Measurements from ENCODE around the gene NUBPL. TPM values are rescaled to one million over a fixed set of nuclear protein-coding genes. Genes with fewer than 3 reads are reported as not detected.
"Not testable (repeated sequence)": the region's sequence is repeated elsewhere in the genome, so short reads cannot be mapped to it uniquely, and the experiment has no call there.

NUBPL gene
- total RNA-seq, 1 experiment from 2014 or later = 4.4 TPM

DNA sequence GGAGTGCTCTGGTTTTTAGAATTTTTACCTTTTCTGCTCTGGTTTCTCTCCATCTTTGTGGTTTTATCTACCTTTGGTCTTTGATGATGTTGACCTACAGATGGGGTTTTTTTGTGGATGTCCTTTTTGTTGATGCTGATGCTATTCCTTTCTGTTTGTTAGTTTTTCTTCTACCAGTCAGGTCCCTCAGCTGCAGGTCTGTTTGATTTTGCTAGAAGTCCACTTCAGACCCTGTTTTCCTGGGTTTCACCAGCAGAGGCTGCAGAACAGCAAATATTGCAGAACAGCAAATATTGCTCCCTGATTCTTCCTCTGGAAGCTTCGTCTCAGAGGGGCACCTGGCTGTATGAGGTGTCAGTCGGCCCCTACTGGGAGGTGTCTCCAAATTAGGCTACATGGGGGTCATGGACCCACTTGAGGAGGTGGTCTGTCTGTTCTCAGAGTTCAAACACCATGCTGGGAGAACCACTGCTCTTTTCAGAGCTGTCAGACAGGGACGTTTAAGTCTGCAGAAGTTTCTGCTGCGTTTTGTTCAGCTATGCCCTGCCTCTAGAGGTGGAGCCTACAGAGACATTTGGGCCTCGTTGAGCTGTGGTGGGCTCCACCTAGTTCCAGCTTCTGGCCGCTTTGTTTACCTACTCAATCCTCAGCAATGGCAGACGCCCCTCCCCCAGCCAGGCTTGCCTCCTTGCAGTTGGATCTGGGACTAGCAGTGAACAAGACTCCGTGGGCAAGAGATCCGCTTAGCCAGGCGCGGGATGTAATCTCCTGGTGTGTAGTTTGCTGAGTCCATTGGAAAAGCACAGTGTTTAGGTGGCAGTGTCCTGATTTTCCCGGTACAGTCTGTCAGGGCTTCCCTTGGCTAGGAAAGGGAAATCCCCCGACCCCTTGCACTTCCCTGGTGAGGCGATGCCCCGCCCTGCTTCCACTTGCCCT lies 250.8 kb downstream of the NUBPL start:
- DNase-seq (ENCODE audit: low spot score) = not testable (repeated sequence)

DNA sequence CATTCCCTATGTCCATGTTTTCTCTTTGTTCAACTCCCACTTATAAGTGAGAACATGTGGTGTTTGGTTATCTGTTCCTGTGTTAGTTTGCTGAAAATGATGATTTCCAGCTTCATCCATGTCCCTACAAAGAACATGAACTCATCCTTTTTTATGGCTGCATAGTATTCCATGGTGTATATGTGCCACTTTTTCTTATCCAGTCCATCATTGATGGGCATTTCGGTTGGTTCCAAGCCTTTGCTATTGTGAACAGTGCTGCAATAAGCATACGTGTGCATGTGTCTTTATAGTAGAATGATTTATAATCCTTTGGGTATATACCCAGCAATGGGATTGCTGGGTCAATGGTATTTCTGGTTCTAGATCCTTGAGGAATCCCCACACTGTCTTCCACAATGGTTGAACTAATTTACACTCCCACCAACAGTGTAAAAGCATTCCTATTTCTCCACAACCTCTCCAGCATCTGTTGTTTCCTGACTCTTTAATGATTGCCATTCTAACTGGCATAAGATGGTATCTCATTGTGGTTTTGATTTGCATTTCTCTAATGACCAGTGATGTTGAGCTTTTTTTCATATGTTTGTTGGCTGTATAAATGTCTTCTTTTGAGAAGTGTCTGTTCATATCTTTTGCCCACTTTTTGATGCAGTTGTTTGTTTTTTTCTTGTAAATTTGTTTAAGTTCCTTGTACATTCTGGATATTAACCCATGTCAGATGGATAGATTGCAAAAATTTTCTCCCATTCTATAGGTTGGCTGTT lies 252.7 kb downstream of the NUBPL start:
- DNase-seq (ENCODE audit: low spot score) = not testable (repeated sequence)

DNA sequence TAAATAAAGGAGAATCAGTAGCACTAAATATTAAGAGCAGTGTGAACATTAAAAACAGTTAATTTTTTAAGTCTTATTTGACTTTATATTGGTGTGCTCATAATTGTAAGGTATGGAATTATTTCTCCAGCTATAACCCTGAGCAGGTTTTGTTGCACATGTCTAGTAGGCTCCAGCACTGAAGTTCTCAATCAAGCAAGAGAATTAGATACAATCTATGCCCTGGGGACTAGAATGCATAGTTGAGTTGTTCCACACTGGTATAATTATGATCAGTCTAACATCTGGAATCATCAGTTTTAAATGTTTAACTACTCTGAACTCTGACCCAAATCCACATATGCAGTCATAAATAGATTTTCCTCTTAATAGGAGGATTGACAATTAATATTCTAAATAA lies 258.1 kb downstream of the NUBPL start:
- DNase-seq (ENCODE audit: low spot score) = no peak

DNA sequence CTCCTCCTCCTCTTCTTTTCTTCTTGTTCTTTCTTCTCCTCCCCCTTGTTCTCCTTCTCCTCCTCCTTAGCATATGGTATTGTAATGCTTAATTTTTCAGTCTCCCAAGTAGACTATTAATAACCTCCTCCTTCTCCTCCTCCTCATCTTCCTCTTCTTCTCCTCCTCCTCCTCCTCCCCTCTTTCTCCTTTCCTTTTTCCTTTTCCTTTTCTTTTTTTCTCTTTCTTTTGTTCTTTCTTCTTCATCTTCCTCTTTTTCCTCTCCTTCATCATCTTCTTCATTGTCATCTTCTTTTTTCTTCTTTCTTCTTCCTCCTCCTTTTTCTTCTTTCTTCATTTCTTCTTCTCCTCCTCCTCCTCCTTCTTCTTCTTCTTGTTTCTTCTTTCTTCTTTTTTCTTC lies 264.3 kb downstream of the NUBPL start:
- DNase-seq (ENCODE audit: low spot score) = no peak

DNA sequence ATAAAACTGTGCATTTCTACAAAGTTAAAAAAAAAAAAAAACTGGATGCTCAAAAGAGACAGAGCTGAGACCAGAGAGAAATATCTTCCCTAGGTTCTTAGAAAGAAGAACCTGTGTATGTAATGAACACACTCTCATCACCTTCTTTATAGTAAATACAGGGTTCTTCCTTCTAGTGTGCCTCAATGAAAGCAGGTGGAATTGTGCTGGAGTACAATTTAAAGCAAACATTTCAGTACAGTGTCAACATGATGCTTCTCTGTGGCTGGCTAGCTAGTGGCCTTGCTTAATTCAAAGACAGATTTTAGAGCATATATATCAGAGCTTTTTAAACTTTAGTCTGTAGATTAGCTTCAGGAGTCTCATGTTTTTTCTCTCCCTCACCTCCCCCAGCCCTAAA lies 266.1 kb downstream of the NUBPL start:
- DNase-seq (ENCODE audit: low spot score) = no peak

DNA sequence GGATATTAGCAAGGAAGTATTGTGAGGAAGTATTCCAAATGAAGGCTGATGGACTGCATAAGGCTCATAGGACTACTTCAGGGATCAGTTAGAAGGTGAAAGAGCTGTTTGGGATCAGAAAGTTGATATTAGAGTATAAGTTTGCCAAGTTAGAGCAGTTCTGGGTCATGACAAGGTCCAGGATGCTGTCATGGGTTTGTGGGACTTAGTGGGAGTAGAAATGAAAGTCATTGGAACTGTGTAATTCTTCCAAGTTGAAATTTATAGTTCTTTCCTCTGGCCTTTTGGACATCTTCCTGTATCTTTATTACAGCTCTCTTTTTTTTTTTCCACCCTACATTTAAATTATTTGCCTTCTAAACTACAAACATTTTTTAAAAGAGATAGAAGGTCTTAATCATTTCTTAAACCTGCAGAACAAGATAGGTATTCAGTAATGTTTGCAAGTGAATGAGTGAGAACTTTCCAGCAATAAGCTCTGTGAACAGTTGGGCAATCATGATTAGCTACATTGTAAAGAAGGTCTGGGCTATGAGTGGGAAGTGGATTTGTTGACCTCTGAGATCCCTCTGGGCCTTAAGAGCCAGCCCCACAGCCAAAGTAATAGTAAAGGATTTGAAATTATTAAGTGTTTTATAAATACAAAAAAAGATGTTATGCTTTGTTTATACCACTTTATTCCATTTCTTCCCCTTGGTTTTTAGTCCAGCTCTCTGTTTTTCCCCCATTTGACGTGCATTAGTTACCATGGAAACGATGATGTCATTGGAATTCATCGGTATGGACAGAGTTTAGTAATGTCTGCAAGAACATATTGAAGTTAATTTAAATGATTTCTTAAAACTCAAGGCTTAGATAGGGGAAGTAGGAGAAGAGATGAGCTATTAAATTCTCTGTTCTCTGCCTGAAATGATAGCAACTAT lies 268.0 kb downstream of the NUBPL start:
- no peak for DNase-seq (ENCODE audit: low spot score)

DNA sequence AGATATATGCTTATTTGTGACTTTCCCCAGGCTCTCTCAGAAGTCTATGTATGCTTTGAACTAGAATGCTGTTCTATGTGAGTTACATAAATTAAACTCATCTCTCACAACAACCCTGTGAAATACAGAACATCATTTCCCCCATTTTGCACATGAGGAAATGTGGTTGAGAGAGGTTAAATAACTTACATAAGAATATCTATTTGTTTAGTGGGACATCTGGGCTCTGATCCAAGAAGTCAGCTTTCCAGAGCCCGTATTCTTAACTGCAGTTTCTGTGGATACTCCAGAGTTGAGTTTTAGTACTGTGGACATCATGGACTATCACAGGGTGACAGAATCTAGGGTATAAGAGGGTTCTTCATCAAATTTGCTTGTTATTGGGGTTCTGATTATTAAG lies 273.4 kb downstream of the NUBPL start:
- peak; percentile 38 for DNase-seq (ENCODE audit: low spot score)

DNA sequence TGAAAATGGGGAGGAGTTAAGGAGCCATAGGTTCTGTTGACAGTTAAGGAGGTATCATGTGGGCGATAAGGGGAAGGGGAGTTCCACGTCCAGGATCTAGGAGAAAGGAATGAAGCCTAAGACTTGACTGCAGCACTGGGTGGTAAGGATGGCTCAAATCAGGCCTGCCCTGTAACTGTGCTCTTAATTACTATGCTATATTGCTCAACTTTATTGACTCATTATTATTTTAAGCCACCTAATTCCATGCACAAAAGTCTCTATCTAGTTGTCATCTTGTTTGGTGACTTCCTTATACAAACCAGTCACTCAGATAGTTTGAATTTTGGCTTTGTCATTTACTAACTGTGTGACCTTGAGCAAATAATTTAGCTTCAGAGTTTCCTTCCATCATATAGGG lies 273.8 kb downstream of the NUBPL start:
- no peak for DNase-seq (ENCODE audit: low spot score)

DNA sequence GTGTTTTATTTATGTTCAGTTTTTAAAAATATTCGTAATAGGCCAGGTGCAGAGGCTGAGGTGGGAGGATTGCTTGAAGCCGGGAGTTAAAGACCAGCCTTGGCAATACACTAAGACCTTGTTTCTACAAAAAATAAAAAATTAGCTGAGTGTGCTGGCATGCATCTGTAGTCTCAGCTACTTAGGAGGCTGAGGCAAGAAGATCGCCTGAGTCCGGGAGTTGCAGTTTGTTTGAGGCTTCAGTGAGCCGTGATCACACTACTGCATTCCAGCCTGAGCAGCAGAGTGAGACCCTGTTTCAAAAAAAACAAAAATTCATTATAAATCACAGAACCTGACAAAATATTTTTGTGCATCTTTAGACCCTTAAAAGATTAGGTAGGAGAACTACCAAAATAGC lies 275.8 kb downstream of the NUBPL start:
- DNase-seq (ENCODE audit: low spot score) = no peak

DNA sequence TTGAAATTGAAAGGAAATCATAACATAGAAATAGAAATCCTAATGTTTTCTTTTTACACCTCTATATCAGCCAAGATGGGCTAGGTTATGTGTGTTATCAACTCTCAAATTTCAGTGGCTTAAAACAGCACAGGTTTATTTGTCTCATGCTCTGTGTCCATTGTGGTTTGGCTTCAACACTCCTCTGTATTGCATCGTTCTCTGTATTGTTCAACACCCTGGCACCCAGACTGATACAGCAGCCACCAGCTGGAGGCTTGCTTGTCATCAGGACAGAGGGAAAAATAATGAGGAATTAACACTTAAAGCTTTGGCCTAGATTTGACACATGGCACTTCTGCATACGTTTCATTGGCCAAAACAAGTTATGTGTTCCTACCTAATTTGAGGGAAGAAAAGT lies 281.7 kb downstream of the NUBPL start:
- DNase-seq (ENCODE audit: low spot score) = no peak

DNA sequence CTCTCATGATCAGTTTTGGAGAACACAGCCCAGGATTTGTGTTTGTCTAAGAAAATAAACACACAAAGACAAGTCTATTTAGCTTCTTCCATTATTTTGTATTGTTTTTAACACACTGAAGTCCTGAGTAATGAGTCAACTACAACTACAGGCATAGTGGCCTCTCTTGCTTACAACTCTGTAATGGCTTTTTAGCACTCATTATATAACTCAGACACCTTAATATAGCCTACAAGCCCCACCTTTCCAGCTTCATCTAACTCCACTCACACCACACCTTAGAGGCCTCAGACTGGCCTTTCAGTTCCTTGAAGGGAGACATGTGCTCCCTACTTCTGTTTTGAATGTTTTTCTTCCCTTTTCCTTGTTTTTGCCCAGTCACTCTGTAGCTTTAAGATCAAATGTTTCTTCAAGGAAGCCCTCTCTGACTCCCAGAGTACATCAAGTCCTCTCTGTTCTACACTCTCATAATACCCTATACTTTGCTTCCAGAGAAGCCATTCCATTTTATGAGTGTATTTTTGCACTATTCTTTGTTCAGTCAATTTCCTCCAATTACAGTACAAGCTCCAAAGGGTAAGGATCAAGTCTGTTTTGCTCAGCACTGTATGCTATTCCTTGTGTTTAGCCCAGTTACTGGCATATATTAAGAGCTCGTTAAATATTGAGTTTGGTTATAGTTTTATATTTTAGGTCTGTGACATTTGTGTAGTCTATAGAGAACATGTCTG lies 282.3 kb downstream of the NUBPL start:
- DNase-seq (ENCODE audit: low spot score) = no peak

DNA sequence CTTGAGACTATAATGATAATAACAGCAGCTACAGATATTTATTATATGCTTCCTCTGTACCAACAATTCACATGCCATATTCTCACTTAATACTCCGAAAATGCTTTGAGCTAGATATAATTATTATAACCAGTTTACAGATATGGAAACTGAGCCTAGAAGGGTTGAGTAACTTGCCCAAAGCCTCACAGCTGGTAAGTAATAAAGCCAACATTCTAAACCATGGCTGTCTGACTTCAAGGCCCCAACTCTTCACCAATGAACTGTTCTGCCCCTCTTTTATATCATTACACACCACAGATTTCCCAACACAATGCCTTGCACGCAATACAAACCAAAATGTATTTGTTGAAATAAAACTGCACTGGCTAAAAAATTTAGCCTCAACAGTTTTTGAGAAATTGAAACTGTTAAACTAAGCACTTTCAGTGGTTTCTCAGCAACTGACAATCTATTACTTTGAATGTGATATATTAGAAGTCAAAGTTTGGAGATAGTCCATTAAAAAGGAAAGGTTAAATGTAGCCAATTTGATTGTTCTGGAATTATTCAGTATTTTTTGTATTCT lies 293.4 kb downstream of the NUBPL start:
- no peak for DNase-seq (ENCODE audit: low spot score)

DNA sequence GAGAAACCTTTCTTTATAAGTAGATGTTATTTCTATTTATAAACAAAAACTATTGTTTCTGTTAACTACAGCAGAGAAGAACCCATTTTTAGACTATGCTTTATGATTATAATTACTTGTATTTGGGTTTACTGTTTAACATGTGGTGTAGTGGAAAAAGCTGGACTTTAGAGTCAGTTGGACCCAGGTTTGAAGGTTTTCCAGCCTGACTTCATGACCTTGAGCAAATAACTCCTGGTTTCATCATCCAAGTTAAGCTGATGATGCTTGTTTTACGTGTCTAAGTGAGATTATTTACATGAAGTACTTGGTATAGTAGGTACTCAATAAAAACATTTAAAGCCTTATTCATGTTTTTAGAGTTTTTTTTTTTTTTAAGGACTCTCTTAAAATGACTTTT lies 294.1 kb downstream of the NUBPL start:
- DNase-seq (ENCODE audit: low spot score) = no peak

DNA sequence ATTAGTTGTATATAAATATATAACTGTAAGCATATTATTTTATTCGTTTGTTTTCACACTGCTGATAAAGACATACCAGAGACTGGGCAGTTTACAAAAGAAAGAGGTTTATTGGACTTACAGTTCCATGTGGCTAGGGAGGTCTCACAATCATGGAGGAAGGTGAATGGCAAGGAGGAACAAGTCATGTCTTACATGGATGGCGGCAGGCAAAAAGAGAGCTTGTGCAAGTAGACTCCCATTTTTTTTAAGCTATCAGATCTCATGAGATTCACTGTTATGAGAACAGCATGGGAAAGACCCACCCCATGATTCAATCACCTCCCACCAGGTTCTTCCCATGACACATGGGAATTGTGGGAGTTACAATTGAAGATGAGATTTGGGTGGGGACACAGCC lies 294.8 kb downstream of the NUBPL start:
- not testable (repeated sequence) for DNase-seq (ENCODE audit: low spot score)

DNA sequence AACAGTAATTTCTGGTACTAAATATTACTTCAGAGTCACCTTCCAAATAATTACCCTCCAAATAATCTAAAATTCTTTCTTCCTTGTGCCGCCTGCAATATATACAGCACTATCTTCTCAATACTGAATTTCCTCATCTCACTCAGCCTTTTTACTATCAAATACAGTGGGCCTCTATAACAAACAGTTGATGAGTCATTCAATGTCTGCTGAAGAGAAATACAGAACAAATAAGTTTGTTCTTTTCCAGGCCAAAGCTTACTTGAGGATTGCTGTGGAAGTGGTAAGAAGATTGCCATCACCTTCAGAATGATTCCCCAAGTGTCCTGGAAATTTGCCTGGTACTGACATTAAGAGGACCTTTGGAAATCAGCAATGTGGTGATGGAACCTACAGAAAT lies 297.7 kb downstream of the NUBPL start:
- DNase-seq (ENCODE audit: low spot score) = peak; percentile 7

DNA sequence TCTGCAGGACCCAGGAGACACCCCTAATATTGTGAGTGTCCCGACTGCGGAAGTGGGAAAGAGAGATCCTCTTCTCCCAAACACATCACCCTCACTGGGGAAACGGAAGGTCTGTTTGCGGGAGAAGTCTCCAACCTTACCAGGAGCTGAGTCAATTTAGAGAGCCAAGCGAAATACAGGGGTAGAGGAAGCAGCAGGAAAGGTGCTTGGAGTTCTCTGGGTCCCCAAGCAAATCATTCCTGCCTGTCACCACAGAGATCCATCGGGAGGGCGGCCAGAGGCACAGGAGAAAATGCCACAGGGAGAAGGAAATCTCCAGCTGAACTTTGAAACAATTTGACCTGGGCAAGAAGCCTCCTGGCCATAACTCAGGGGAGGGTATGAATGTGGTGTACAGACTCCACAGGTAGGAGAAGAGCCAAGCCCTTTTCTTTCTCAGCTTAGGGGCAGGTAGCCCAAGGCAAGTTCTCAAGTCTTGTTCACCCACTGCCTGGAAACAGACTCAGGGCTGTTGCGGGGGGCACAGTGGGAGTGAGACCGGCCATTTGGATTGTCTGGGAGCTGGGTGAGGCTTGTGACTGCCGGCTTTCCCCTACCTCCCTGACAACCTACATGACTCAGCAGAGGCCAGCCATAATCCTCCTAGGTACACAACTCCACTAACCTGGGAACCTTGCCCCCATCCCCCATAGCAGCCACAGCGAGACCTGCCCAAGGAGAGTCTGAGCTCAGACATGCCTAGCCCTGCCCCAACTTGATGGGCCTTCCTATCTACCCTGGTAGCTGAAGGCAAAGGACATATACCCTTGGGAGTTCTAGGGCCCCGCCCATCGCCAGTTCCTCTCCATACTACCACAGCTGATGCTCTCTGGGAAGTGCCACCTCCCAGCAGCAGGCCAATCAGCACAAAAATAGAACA lies 304.0 kb downstream of the NUBPL start:
- DNase-seq (ENCODE audit: low spot score) = no peak

DNA sequence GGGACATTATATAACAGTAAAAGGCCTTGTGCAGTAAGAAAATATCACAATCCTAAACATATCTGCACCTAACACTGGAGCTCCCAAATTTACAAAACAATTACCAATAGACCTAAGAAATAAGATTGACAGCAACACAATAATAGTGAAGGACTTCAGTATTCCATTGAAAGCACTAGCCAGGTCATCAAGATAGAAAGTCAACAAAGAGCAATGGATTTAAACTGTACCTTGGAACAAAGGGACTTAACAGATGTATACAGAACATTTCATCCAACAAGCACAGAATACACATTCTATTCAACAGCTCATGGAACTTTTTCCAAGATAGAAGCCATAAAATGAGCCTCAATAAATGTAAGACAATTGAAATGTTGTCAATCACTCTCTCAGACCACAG lies 306.4 kb downstream of the NUBPL start:
- no peak for DNase-seq (ENCODE audit: low spot score)

DNA sequence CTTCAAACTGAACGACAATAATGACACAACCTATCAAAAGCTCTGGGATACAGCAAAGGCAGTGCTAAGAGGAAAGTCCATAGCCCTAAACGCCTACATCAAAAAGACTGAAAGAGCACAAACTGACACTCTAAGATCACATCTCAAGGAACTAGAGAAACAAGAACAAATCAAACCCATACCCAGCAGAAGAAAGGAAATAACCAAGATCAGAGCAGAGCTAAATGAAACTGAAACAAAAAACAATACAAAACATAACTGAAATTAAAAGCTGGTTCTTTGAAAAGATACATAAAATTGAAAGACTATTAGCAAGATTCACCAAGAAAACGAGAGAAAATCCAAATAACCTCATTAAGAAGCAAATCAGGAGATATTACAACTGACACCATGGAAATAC lies 306.9 kb downstream of the NUBPL start:
- DNase-seq (ENCODE audit: low spot score) = not testable (repeated sequence)

DNA sequence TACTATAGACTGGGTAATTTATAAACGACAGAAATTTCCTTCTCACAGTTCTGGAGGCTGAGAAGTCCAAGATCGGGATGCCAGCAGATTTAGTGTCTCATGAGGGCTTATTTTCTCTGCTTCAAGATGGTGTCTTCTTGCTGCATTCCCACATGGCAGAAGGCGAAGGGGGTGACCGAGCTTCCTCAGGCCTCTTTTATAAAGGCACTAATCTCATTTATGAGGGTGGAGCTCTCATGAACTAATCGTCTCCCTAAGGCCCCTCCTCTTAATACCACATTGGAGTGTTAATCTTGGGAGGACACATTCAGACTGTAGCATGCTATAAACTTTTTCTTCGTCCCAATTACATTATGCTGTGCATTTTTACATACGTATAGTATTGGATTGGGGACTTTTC lies 315.5 kb downstream of the NUBPL start:
- no peak for DNase-seq (ENCODE audit: low spot score)

Data from HT-29 (cell line).